Kidney (tissue), 14 donors: ENCODE data around the gene NHLRC4. TPM values are rescaled to one million over a fixed set of nuclear protein-coding genes. Genes with fewer than 3 reads are reported as not detected.

ENCODE experiments used
- DNase-seq, 5 donors: peaks; one replicate each; pipeline ENCODE4 v3.0.0-alpha.2; 2013 to 2020
- FAIRE-seq: peaks from 2 replicates; lab custom pipeline; 2012; peaks lifted over from hg19 to GRCh38; lab: Jason Lieb, UNC
- H3K27ac ChIP-seq, 2 donors: one replicate each; pipeline ENCODE4 v1.7.0; 2013; ENCODE audit warnings: low read depth in 2 of 2, low read length in 2 of 2, inconsistent platforms in 1 of 2
- H3K27me3 ChIP-seq: one replicate; pipeline ENCODE4 v1.7.1; 2013; ENCODE audit warnings: low read length, inconsistent platforms; ENCODE audit not compliant: control insufficient read depth, insufficient read depth
- H3K36me3 ChIP-seq, 3 donors: one replicate each; pipeline versions ENCODE4 v1.7.0 to v1.7.1; 2013; ENCODE audit warnings: low read length in 3 of 3, control low read depth in 1 of 3, inconsistent platforms in 1 of 3; ENCODE audit not compliant: insufficient read depth in 3 of 3, control insufficient read depth in 2 of 3
- H3K4me1 ChIP-seq, 3 donors: one replicate each; pipeline versions ENCODE4 v1.7.0 to v1.7.1; 2013; ENCODE audit warnings: low read length in 3 of 3, inconsistent platforms in 1 of 3, low read depth in 1 of 3; ENCODE audit not compliant: control insufficient read depth in 2 of 3, insufficient read depth in 2 of 3
- H3K4me3 ChIP-seq, 3 donors: one replicate each; pipeline versions ENCODE4 v1.7.0 to v1.8.1; 2013; ENCODE audit warnings: low read length in 3 of 3, control low read depth in 1 of 3, inconsistent platforms in 1 of 3
- H3K9ac ChIP-seq, 3 donors: one replicate each; pipeline versions ENCODE4 v1.7.0 to v1.7.1; 2013; ENCODE audit warnings: low read length in 3 of 3, control low read depth in 1 of 3, inconsistent platforms in 1 of 3
- H3K9me3 ChIP-seq, 3 donors: one replicate each; pipeline versions ENCODE4 v1.7.0 to v1.7.1; 2013; ENCODE audit warnings: low read length in 3 of 3, control low read depth in 1 of 3, inconsistent platforms in 1 of 3; ENCODE audit not compliant: control insufficient read depth in 2 of 3, insufficient read depth in 1 of 3
- intact Hi-C: fragments of 100-400 bp; cut with DNase I; formaldehyde crosslinking; loops from one replicate; pipeline ENCODE4 v1.11.1; 2022
- polyA plus RNA-seq: library from polyadenylated mRNA; stranded (reverse); fragments of 350-450 nt; fragmentation: Illumina TruSeq; extraction: RNeasy Lipid Tissue Mini Kit (QIAGEN cat#74804); gene quantifications from one replicate; pipeline ENCODE4 v1.2.3, GENCODE V29; 2014; ENCODE audit warnings: low read depth, low replicate concordance; ENCODE audit not compliant: insufficient read depth
- total RNA-seq: library from RNA; stranded (reverse); fragmentation: NEBNext Ultra II Directional; extraction: Animal tissue kit (Norgen Biotek cat#: 25700); gene quantifications from one replicate; pipeline ENCODE4 v1.2.1, GENCODE V29; 2021
- TF ChIP-seq, protein P1 (sequence below): IDR thresholded peaks from 3 replicates; pipeline ENCODE4 v1.5.1; 2012; ENCODE audit warnings: mild to moderate bottlenecking, moderate library complexity, borderline replicate concordance; ENCODE audit not compliant: insufficient read depth; ENCODE audit errors: extremely low read depth
- donor health status: control.
- donor health status: control.
- donor health status: control.
- donor health status: control.
- donor health status: control.
- donor health status: DM: yes; HTN: yes; CAD: no.
- donor health status: Normal renal cell carcinoma (clear cell type).

The NHLRC4 gene
- total and polyA plus RNA-seq, 2 donors from 2014 or later, result 3.3 to 17.4 TPM

- FAIRE-seq, result no peak
- Histone ChIP-seq H3K36me3 (no peaks in the 10 kb centered on the region), H3K9me3 (no peaks in the 10 kb centered on the region), H3K4me3 (no peak overlapping the region), H3K4me1 (peaks cover 0 to 14% (median 13%) of the 10 kb centered on the region in 3 donors), H3K9ac (no peak overlapping the region), H3K27ac (no peak overlapping the region), H3K27me3 (no peaks in the 10 kb centered on the region)
- intact Hi-C loops, result no loop called here
- TF ChIP-seq, protein P1, sequence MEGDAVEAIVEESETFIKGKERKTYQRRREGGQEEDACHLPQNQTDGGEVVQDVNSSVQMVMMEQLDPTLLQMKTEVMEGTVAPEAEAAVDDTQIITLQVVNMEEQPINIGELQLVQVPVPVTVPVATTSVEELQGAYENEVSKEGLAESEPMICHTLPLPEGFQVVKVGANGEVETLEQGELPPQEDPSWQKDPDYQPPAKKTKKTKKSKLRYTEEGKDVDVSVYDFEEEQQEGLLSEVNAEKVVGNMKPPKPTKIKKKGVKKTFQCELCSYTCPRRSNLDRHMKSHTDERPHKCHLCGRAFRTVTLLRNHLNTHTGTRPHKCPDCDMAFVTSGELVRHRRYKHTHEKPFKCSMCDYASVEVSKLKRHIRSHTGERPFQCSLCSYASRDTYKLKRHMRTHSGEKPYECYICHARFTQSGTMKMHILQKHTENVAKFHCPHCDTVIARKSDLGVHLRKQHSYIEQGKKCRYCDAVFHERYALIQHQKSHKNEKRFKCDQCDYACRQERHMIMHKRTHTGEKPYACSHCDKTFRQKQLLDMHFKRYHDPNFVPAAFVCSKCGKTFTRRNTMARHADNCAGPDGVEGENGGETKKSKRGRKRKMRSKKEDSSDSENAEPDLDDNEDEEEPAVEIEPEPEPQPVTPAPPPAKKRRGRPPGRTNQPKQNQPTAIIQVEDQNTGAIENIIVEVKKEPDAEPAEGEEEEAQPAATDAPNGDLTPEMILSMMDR, result no peak
- DNase-seq, result no peak
Observed at GRCh38 chr16:583470-583814, 16.6 kb downstream of the NHLRC4 start.

DNA sequence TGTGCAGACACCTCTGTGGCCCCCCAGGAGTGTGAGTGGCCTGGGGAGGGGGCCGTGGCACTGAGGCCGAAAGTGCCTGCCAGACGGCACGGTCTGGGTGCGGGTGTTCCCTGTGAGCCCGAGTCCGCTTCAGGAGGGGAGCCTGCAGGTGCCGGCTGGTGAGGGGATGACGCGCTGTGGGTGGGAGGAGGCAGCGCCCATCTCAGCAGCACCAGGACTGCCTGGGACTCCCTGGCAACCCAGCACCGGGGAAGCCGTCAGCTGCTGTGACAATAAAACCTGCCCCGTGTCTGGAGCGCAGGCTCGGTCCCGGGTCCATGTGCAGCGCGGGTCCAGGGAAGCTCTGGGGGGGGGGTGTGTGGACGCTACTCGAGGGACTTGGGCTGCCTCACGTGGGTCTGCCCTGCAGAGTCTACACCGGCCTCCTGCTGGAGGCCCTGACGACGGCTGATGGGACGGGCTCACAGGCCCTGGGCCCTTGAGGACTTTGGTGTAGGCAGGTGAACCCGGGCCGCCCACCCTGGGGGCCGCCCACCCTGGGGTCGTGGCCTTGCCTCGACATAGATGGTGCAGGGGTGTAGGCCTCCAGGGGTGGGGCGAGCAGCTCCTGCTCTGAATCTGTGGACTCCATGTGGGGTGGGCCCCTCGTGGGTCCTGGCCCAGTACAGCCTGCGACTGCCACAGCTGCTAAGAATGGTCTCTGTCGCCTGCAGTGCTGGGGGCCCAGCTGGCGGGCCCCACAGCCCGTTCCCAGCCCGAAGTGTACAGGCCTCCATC, 17.2 kb downstream of the NHLRC4 start:
- Histone ChIP-seq H3K4me1 (peaks cover 0 to 17% (median 13%) of the 10 kb centered on the region in 3 donors), H3K27ac (no peak overlapping the region), H3K4me3 (no peak overlapping the region), H3K9me3 (no peaks in the 10 kb centered on the region), H3K36me3 (no peaks in the 10 kb centered on the region), H3K9ac (no peak overlapping the region), H3K27me3 (no peaks in the 10 kb centered on the region)
- FAIRE-seq (no peak), DNase-seq (peak in 2 of 5 donors; percentile 47 to 64)
- intact Hi-C loops, result no loop called here
- TF ChIP-seq, protein P1, result no peak

GRCh38 chr16:585351-585750, 18.5 kb downstream of the NHLRC4 start:
- Histone ChIP-seq H3K36me3 (no peaks in the 10 kb centered on the region), H3K4me3 (no peak overlapping the region), H3K9ac (no peak overlapping the region), H3K4me1 (peaks cover 0 to 17% (median 13%) of the 10 kb centered on the region in 3 donors), H3K9me3 (no peaks in the 10 kb centered on the region), H3K27ac (no peak overlapping the region), H3K27me3 (no peaks in the 10 kb centered on the region)
- DNase-seq (peak in 1 of 5 donors; percentile 71), FAIRE-seq (no peak)
- TF ChIP-seq, protein P1, result no peak
- intact Hi-C loops, result no loop called here
